Kidney (tissue), 14 donors: Measurements from ENCODE around the gene ATP2C2. TPM values are rescaled to one million over a fixed set of nuclear protein-coding genes. Genes with fewer than 3 reads are reported as not detected.
A peak's percentile ranks its signal among the peaks of the same experiment; 100 is the strongest.

Experiments
- DNase-seq, 5 donors: peaks; one replicate each; pipeline ENCODE4 v3.0.0-alpha.2; 2013 to 2020
- FAIRE-seq: peaks from 2 replicates; lab custom pipeline; 2012; peaks lifted over from hg19 to GRCh38; lab: Jason Lieb, UNC
- H3K27ac ChIP-seq, 2 donors: one replicate each; pipeline ENCODE4 v1.7.0; 2013; ENCODE audit warnings: low read depth in 2 of 2, low read length in 2 of 2, inconsistent platforms in 1 of 2
- H3K27me3 ChIP-seq: one replicate; pipeline ENCODE4 v1.7.1; 2013; ENCODE audit warnings: low read length, inconsistent platforms; ENCODE audit not compliant: control insufficient read depth, insufficient read depth
- H3K36me3 ChIP-seq, 3 donors: one replicate each; pipeline versions ENCODE4 v1.7.0 to v1.7.1; 2013; ENCODE audit warnings: low read length in 3 of 3, control low read depth in 1 of 3, inconsistent platforms in 1 of 3; ENCODE audit not compliant: insufficient read depth in 3 of 3, control insufficient read depth in 2 of 3
- H3K4me1 ChIP-seq, 3 donors: one replicate each; pipeline versions ENCODE4 v1.7.0 to v1.7.1; 2013; ENCODE audit warnings: low read length in 3 of 3, inconsistent platforms in 1 of 3, low read depth in 1 of 3; ENCODE audit not compliant: control insufficient read depth in 2 of 3, insufficient read depth in 2 of 3
- H3K4me3 ChIP-seq, 3 donors: one replicate each; pipeline versions ENCODE4 v1.7.0 to v1.8.1; 2013; ENCODE audit warnings: low read length in 3 of 3, control low read depth in 1 of 3, inconsistent platforms in 1 of 3
- H3K9ac ChIP-seq, 3 donors: one replicate each; pipeline versions ENCODE4 v1.7.0 to v1.7.1; 2013; ENCODE audit warnings: low read length in 3 of 3, control low read depth in 1 of 3, inconsistent platforms in 1 of 3
- H3K9me3 ChIP-seq, 3 donors: one replicate each; pipeline versions ENCODE4 v1.7.0 to v1.7.1; 2013; ENCODE audit warnings: low read length in 3 of 3, control low read depth in 1 of 3, inconsistent platforms in 1 of 3; ENCODE audit not compliant: control insufficient read depth in 2 of 3, insufficient read depth in 1 of 3
- CTCF ChIP-seq: IDR thresholded peaks from 3 replicates; pipeline ENCODE4 v1.5.1; 2012; ENCODE audit warnings: mild to moderate bottlenecking, moderate library complexity, borderline replicate concordance; ENCODE audit not compliant: insufficient read depth; ENCODE audit errors: extremely low read depth
- intact Hi-C: fragments of 100-400 bp; cut with DNase I; formaldehyde crosslinking; loops from one replicate; pipeline ENCODE4 v1.11.1; 2022
- polyA plus RNA-seq: library from polyadenylated mRNA; stranded (reverse); fragments of 350-450 nt; fragmentation: Illumina TruSeq; extraction: RNeasy Lipid Tissue Mini Kit (QIAGEN cat#74804); gene quantifications from one replicate; pipeline ENCODE4 v1.2.3, GENCODE V29; 2014; ENCODE audit warnings: low read depth, low replicate concordance; ENCODE audit not compliant: insufficient read depth
- total RNA-seq: library from RNA; stranded (reverse); fragmentation: NEBNext Ultra II Directional; extraction: Animal tissue kit (Norgen Biotek cat#: 25700); gene quantifications from one replicate; pipeline ENCODE4 v1.2.1, GENCODE V29; 2021
- donor health status: control.
- donor health status: control.
- donor health status: control.
- donor health status: control.
- donor health status: control.
- donor health status: DM: yes; HTN: yes; CAD: no.
- donor health status: Normal renal cell carcinoma (clear cell type).

ATP2C2 gene
- total and polyA plus RNA-seq, 2 donors from 2014 or later = 2.2 to 2.6 TPM

DNA sequence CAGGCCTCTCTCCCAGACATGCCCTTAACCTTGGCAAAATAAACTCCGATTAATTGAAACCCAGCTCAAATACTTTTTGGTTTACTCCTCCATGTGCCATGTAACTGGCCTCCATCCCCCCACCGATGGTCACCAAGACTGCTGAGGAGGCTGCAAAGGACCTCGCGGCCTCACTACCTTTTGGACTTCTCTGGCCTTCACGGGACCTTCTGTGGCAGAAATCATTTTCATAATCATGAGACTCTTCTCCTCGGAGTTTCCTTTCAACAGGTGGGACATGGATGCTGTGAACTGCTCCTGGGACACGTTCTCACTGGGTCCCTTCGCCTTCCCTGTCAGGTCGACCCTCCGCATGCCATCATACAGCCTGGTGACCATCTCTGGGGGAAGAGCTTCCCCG, 127.2 kb downstream of the ATP2C2 start:
- Histone ChIP-seq H3K36me3 (peaks cover 4 to 15% (median 5%) of the 10 kb centered on the region in 3 donors), H3K27me3 (no peaks in the 10 kb centered on the region), H3K9ac (no peak overlapping the region), H3K4me1 (no peaks in the 10 kb centered on the region), H3K9me3 (peaks cover 0 to 1% (median 0%) of the 10 kb centered on the region in 3 donors), H3K4me3 (no peak overlapping the region), H3K27ac (no peak overlapping the region)
- TF ChIP-seq CTCF = no peak
- DNase-seq = peak in 1 of 5 donors; percentile 17
- intact Hi-C loops = no loop called here
- no peak for FAIRE-seq

DNA sequence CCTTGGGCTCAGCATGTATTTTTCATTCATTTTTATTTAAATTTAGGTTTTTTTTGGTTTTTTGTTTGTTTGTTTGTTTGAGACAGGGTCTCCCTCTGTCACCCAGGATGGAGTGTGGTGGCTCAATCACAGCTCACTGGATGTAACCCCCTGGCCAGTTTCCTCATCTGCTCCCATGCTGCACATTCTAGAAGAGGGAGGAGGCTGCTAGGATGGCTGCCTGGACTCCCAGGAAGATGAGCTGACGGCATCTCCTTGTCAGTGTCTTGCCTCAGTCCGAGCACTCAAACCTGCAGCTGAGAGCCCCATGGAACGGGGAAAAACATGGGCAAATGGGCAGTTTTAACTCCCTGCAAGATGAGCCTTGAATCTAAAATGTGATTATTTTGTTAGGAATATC, 128.7 kb downstream of the ATP2C2 start:
- Histone ChIP-seq H3K4me3 (no peak overlapping the region), H3K27ac (no peak overlapping the region), H3K9ac (no peak overlapping the region), H3K9me3 (peaks cover 0 to 1% (median 0%) of the 10 kb centered on the region in 3 donors), H3K27me3 (no peaks in the 10 kb centered on the region), H3K4me1 (peaks cover 0 to 4% (median 0%) of the 10 kb centered on the region in 3 donors), H3K36me3 (peaks cover 4 to 15% (median 5%) of the 10 kb centered on the region in 3 donors)
- DNase-seq (peak in 1 of 5 donors; percentile 9), FAIRE-seq (no peak)
- TF ChIP-seq CTCF = no peak
- intact Hi-C loops = no loop called here

- H3K27ac ChIP-seq = no peak overlapping the region
- peaks cover 4 to 15% (median 5%) of the 10 kb centered on the region in 3 donors for H3K36me3 ChIP-seq
- no peak overlapping the region for H3K9ac ChIP-seq
- TF ChIP-seq CTCF = no peak
- DNase-seq (peak in 1 of 5 donors; percentile 7), FAIRE-seq (no peak)
- H3K9me3 ChIP-seq = peaks cover 0 to 1% (median 0%) of the 10 kb centered on the region in 3 donors
- peaks cover 0 to 4% (median 0%) of the 10 kb centered on the region in 3 donors for H3K4me1 ChIP-seq
- H3K27me3 ChIP-seq = no peaks in the 10 kb centered on the region
- H3K4me3 ChIP-seq = no peak overlapping the region
- intact Hi-C loops = no loop called here
These were observed 129.3 kb downstream of the ATP2C2 start for GRCh38 chr16:84497418-84498222.
